Neural cell (in vitro differentiated cells): Measurements from ENCODE around the gene TRUB2. TPM values are rescaled to one million over a fixed set of nuclear protein-coding genes. Genes with fewer than 3 reads are reported as not detected.

Experiments
- H2AFZ ChIP-seq: fragments of 200-600, 300-800 bp; sonication (generic), shearing (Covaris generic); 2 replicates; pipeline ENCODE4 v1.6.0; 2014; ENCODE audit warnings: low read depth, mild to moderate bottlenecking, antibody characterized with exemption, low read length, moderate library complexity
- H3F3A ChIP-seq: fragments of 200-600 bp; shearing (Covaris generic); 2 replicates; pipeline ENCODE4 v1.6.1; 2016; ENCODE audit warnings: mild to moderate bottlenecking, moderate library complexity, mixed read lengths, antibody characterized with exemption, low read length; ENCODE audit not compliant: insufficient read depth, poor library complexity, severe bottlenecking
- H3K27ac ChIP-seq: fragments of 200-600, 300-800 bp; sonication (generic), shearing (Covaris generic); 2 replicates; pipeline ENCODE4 v1.5.1; 2014; ENCODE audit warnings: mild to moderate bottlenecking, low read length, moderate library complexity
- H3K27me3 ChIP-seq: fragments of 300-800, 200-600 bp; sonication (generic), shearing (Covaris generic); 2 replicates; pipeline ENCODE4 v1.6.0; 2014; ENCODE audit warnings: mild to moderate bottlenecking, low read depth, low read length, moderate library complexity; ENCODE audit not compliant: insufficient read depth
- H3K36me3 ChIP-seq: fragments of 300-800, 200-600 bp; sonication (generic), shearing (Covaris generic); 2 replicates; pipeline ENCODE4 v1.5.1; 2014; ENCODE audit warnings: mild to moderate bottlenecking, antibody characterized with exemption, low read length, moderate library complexity; ENCODE audit not compliant: insufficient read depth
- H3K4me2 ChIP-seq: fragments of 300-800, 200-600 bp; sonication (generic), shearing (Covaris generic); 2 replicates; pipeline ENCODE4 v1.6.0; 2014; ENCODE audit warnings: mild to moderate bottlenecking, low read length
- H3K4me3 ChIP-seq: fragments of 300-800, 200-600 bp; sonication (generic), shearing (Covaris generic); 2 replicates; pipeline ENCODE4 v1.5.1; 2014; ENCODE audit warnings: mild to moderate bottlenecking, low read length, moderate library complexity
- H3K79me2 ChIP-seq: fragments of 200-600 bp; shearing (Covaris generic); replicated peaks from 2 replicates; pipeline ENCODE4 v1.6.0; 2014; ENCODE audit warnings: mild to moderate bottlenecking, low read length, moderate library complexity; ENCODE audit not compliant: insufficient read depth
- H3K9ac ChIP-seq: fragments of 300-800, 200-600 bp; sonication (generic), shearing (Covaris generic); 2 replicates; pipeline ENCODE4 v1.6.1; 2016; ENCODE audit warnings: mild to moderate bottlenecking, low read length, mixed read lengths
- H3K9me2 ChIP-seq: fragments of 200-600 bp; shearing (Covaris generic); 2 replicates; pipeline ENCODE4 v1.6.1; 2016; ENCODE audit warnings: mild to moderate bottlenecking, low read length, mixed read lengths; ENCODE audit not compliant: insufficient read depth
- H3K9me3 ChIP-seq: fragments of 200-600, 300-800 bp; sonication (generic), shearing (Covaris generic); 2 replicates; pipeline ENCODE4 v1.6.1; 2016; ENCODE audit warnings: mild to moderate bottlenecking, mixed run types, low read length, moderate library complexity, mixed read lengths
- H4K20me1 ChIP-seq: fragments of 200-600 bp; shearing (Covaris generic); 2 replicates; pipeline ENCODE4 v1.6.1; 2016; ENCODE audit warnings: mild to moderate bottlenecking, mixed run types; ENCODE audit not compliant: insufficient read depth
- POLR2AphosphoS5 ChIP-seq: IDR thresholded peaks from 2 replicates; pipeline ENCODE4 v1.6.1; 2012
- TAF1 ChIP-seq: IDR thresholded peaks from 2 replicates; pipeline ENCODE4 v1.6.1; 2012; ENCODE audit warnings: low read depth
- polyA plus RNA-seq: library from polyadenylated mRNA; depleted of rRNA; stranded (reverse); fragments of >200 nt; gene quantifications from 2 replicates; pipeline ENCODE4 v1.2.3, GENCODE V29; 2014

The TRUB2 gene
- polyA plus RNA-seq, 1 donor from 2014 or later: 22.3 TPM

GRCh38 chr9:128257086-128257825 is 65.0 kb downstream of the TRUB2 start:
- H3K27ac ChIP-seq: no peak overlapping the region
- H3F3A ChIP-seq: no peaks in the 10 kb centered on the region
- no peak overlapping the region for H3K4me2 ChIP-seq
- no peaks in the 10 kb centered on the region for H3K27me3 ChIP-seq
- H3K9ac ChIP-seq: no peak overlapping the region
- no peaks in the 10 kb centered on the region for H3K79me2 ChIP-seq
- no peak overlapping the region for H3K4me3 ChIP-seq
- H4K20me1 ChIP-seq: no peaks in the 10 kb centered on the region
- no peaks in the 10 kb centered on the region for H3K9me2 ChIP-seq
- H3K9me3 ChIP-seq: no peaks in the 10 kb centered on the region
- TF ChIP-seq POLR2AphosphoS5 (peak; percentile 26), TAF1 (no peak)
- H3K36me3 ChIP-seq: no peaks in the 10 kb centered on the region
- H2AFZ ChIP-seq: no peak overlapping the region

Other genes starting within 250 kb of the TRUB2 start
- 55.9 and 68.0 TPM in 2 replicates for gene PTGES2, start 194.7 kb downstream of the TRUB2 start, polyA plus RNA-seq
- not detected in 2 replicates for gene LCN2, start 173.0 kb downstream of the TRUB2 start, polyA plus RNA-seq
- 270 and 330 TPM in 2 replicates for gene BBLN, start 162.2 kb downstream of the TRUB2 start, polyA plus RNA-seq
- 25.6 and 27.8 TPM in 2 replicates for gene CIZ1, start 130.9 kb downstream of the TRUB2 start, polyA plus RNA-seq
- gene DNM1, start 119.1 kb downstream of the TRUB2 start, polyA plus RNA-seq: 104 and 180 TPM in 2 replicates
- gene GOLGA2, start 46.4 kb downstream of the TRUB2 start, polyA plus RNA-seq: 44.3 and 46.3 TPM in 2 replicates
- 43.0 and 67.1 TPM in 2 replicates for gene SWI5, start 46.2 kb downstream of the TRUB2 start, polyA plus RNA-seq
- 94.5 and 108 TPM in 2 replicates for gene COQ4, start 392 bp upstream of the TRUB2 start, polyA plus RNA-seq
- 31.6 and 34.2 TPM in 2 replicates for gene SLC27A4, start 18.1 kb upstream of the TRUB2 start, polyA plus RNA-seq
- 66.0 and 80.8 TPM in 2 replicates for gene URM1, start 48.9 kb upstream of the TRUB2 start, polyA plus RNA-seq
- 1.1 and 1.8 TPM in 2 replicates for gene CERCAM, start 98.4 kb upstream of the TRUB2 start, polyA plus RNA-seq
- 39.3 and 40.4 TPM in 2 replicates for gene ODF2, start 133.6 kb upstream of the TRUB2 start, polyA plus RNA-seq
- 29.6 and 33.2 TPM in 2 replicates for gene GLE1, start 182.3 kb upstream of the TRUB2 start, polyA plus RNA-seq
- gene SPTAN1, start 230.1 kb upstream of the TRUB2 start, polyA plus RNA-seq: 287 and 353 TPM in 2 replicates